ENCODE measurements around the gene STARD13.

The STARD13 gene

DNA sequence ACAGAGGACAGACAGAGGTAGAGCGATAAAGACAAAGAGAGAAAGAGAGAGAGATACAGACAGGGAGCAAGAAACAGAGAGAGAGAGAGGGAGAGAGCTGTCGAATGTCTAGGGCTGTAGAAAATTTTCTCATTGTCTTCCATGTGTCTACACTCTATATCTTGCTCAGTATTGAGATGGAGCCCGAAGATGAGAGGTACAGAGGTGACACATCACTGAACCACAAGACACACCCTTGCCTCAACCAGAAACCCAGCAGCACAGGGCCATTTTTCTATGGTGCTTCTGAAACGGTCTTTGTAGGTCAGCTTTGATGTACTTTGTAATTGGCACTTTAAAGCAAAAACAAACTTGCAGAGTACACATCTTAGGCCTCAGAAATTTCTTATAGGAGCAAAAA lies 157.4 kb downstream of the STARD13 start:
- Histone ChIP-seq H3K4me3 (ENCODE audit: low read depth in 1 of 2, low read length in 2 of 2) (no peak overlapping the region), H3K27ac (ENCODE audit: low read depth, low read length) (no peak overlapping the region), H3K36me3 (ENCODE audit: control insufficient read depth in 1 of 2, insufficient read depth in 2 of 2, low read length in 2 of 2) (peaks cover 4 to 26% of the 10 kb centered on the region in 2 donors), H3K9me3 (ENCODE audit: control insufficient read depth in 1 of 2, low read length in 2 of 2) (no peaks in the 10 kb centered on the region), H3K4me1 (ENCODE audit: control insufficient read depth in 1 of 2, insufficient read depth in 2 of 2, low read length in 2 of 2) (peaks cover 14 to 16% of the 10 kb centered on the region in 2 donors), H3K9ac (ENCODE audit: low read depth in 1 of 2, low read length in 2 of 2) (no peak overlapping the region), H3K27me3 (ENCODE audit: control insufficient read depth in 1 of 2, insufficient read depth in 2 of 2, low read length in 2 of 2) (no peaks in the 10 kb centered on the region)

DNA sequence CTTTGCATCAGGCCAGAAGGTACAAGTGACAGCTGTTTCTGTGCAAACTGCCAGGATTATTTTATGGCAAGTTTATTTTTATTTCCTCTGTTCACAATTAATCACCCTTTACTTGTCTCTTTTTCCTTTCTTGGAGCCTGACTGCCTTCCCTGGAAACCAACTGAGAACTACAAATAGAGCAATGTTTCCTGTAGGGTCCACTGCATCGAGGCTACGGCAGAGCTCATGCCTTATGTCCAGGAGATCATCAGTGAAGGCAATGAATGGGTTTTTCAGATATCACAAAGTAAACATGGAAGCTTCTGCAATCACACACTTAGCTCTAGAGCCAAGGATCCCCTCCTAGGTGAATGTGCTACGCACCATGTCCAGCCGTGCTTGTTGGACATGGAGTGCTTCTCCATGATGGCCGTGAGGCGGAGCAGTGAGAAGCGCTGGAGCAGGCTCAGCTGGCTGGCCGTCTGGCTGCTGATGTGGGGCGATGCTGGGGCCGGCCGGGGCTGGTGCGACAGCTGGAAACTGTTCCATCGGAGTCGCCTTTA lies 158.5 kb downstream of the STARD13 start:
- Histone ChIP-seq H3K27ac (ENCODE audit: low read depth, low read length) (no peak overlapping the region), H3K9ac (ENCODE audit: low read depth in 1 of 2, low read length in 2 of 2) (no peak overlapping the region), H3K4me1 (ENCODE audit: control insufficient read depth in 1 of 2, insufficient read depth in 2 of 2, low read length in 2 of 2) (peaks cover 14 to 16% of the 10 kb centered on the region in 2 donors), H3K9me3 (ENCODE audit: control insufficient read depth in 1 of 2, low read length in 2 of 2) (no peaks in the 10 kb centered on the region), H3K27me3 (ENCODE audit: control insufficient read depth in 1 of 2, insufficient read depth in 2 of 2, low read length in 2 of 2) (no peaks in the 10 kb centered on the region), H3K36me3 (ENCODE audit: control insufficient read depth in 1 of 2, insufficient read depth in 2 of 2, low read length in 2 of 2) (peaks cover 4 to 31% of the 10 kb centered on the region in 2 donors), H3K4me3 (ENCODE audit: low read depth in 1 of 2, low read length in 2 of 2) (no peak overlapping the region)

DNA sequence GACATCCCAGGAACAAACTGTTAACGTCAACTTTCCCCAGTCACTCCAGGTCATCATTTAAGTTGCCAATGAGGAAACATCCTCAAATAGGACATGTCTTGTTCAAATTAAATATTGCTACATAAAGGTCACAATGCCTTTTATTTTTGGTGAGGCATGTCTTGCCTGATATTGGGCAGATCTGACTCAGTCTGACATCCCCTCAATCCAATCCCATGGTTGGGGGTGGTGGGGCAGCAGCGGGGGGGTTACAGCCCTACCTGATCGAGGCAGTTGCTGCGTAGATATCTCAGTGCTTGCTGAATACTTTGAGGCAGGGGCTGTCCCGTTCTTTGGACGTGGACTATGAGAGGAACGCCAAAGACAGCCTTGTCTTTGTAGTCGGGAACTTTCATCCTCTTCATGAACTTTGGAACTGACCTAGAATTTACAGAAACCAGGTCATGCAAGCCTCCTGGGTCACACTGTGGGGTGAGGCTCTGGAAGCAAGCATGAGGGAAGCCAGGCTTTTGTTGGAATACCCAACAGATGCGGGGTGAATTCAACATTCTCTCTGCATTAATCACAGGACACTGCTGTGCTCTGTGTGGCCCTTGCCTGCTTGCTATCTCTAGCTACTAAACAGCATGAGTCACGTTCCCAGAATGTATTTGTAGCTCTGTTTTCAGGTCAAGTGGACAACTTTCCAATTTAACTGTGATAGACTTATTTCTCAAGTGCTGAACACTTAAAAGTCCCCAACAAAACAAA lies 159.6 kb downstream of the STARD13 start:
- H3K4me3 ChIP-seq (ENCODE audit: low read depth in 1 of 2, low read length in 2 of 2): no peak overlapping the region
- H3K4me1 ChIP-seq (ENCODE audit: control insufficient read depth in 1 of 2, insufficient read depth in 2 of 2, low read length in 2 of 2): peaks cover 14 to 16% of the 10 kb centered on the region in 2 donors
- no peaks in the 10 kb centered on the region for H3K27me3 ChIP-seq (ENCODE audit: control insufficient read depth in 1 of 2, insufficient read depth in 2 of 2, low read length in 2 of 2)
- H3K9me3 ChIP-seq (ENCODE audit: control insufficient read depth in 1 of 2, low read length in 2 of 2): no peaks in the 10 kb centered on the region
- H3K27ac ChIP-seq (ENCODE audit: low read depth, low read length): peak overlapping the region; percentile 7
- H3K36me3 ChIP-seq (ENCODE audit: control insufficient read depth in 1 of 2, insufficient read depth in 2 of 2, low read length in 2 of 2): peaks cover 4 to 32% of the 10 kb centered on the region in 2 donors
- H3K9ac ChIP-seq (ENCODE audit: low read depth in 1 of 2, low read length in 2 of 2): no peak overlapping the region

DNA sequence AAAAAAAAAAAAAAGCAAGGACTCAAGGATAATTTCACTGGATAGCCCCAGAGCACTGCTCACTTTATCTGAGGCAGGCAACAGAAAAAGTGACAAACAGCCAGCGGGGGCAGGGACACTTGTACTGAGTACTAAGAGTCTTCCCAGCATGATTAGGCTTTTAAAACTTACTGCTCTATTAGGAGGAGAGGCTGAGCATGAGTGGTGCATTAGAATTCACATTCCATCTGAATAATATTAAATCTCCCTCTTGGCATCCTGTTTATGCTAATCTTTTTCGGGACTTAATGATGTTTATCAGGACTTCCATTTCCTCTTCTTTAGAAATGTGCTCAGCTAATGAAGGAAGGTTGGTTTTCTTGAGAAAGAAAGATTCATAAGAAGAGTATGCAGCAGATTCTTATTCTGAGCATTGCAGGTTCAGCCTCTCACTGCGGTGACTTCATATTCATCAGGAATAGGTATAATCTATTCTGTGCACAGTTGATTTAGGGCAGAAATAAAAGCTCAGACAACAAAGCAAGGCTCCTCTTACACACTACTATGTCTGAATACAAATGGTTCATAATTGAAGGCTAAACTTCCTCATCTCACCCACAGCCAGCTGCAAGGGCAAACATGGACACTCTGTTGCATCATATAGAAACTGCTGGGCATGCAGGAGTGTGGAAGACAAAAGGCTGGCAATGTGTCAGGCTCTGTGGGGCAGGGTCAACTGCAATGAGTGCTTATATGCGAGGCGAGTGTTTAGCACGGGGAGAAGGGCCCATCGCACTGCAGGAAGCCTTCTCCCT lies 162.3 kb downstream of the STARD13 start:
- no peak overlapping the region for H3K27ac ChIP-seq (ENCODE audit: low read depth, low read length)
- no peaks in the 10 kb centered on the region for H3K9me3 ChIP-seq (ENCODE audit: control insufficient read depth in 1 of 2, low read length in 2 of 2)
- H3K36me3 ChIP-seq (ENCODE audit: control insufficient read depth in 1 of 2, insufficient read depth in 2 of 2, low read length in 2 of 2): peaks cover 0 to 32% of the 10 kb centered on the region in 2 donors
- no peak overlapping the region for H3K4me3 ChIP-seq (ENCODE audit: low read depth in 1 of 2, low read length in 2 of 2)
- H3K9ac ChIP-seq (ENCODE audit: low read depth in 1 of 2, low read length in 2 of 2): no peak overlapping the region
- H3K27me3 ChIP-seq (ENCODE audit: control insufficient read depth in 1 of 2, insufficient read depth in 2 of 2, low read length in 2 of 2): no peaks in the 10 kb centered on the region
- H3K4me1 ChIP-seq (ENCODE audit: control insufficient read depth in 1 of 2, insufficient read depth in 2 of 2, low read length in 2 of 2): peaks cover 14 to 16% of the 10 kb centered on the region in 2 donors

DNA sequence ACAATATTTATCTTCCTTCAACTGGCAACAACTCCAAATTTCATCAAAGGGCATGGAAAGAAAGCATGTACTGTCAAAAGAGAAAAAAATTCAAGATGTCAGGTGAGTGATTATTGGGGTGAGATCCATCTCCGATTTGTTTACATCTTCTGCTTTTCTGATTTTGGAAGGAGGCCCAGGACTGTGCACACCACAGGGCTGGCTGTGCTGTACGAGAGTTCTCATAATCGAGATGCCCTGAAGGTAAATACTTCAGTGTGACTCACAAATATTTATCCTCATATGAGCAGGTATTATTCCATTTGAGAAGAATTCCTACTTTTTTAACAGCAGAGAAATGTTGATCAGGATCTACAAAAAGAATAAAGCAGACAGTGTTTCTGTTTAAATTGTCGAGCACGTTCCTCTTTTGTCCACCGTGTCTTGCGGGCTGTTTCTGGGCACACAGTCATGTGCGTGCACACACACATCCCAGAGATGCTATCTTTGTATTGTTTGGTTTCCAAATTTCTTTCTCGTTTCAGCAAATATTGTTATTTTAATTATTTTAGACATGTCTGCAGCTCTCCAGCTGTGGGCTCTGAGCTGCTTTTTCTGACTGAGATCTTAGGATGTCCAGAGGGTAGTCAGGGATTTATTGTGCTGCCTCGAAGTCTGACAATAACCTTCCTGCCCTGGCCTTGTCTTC lies 165.6 kb downstream of the STARD13 start:
- Histone ChIP-seq H3K9me3 (ENCODE audit: control insufficient read depth in 1 of 2, low read length in 2 of 2) (no peaks in the 10 kb centered on the region), H3K36me3 (ENCODE audit: control insufficient read depth in 1 of 2, insufficient read depth in 2 of 2, low read length in 2 of 2) (peaks cover 4 to 41% of the 10 kb centered on the region in 2 donors), H3K4me1 (ENCODE audit: control insufficient read depth in 1 of 2, insufficient read depth in 2 of 2, low read length in 2 of 2) (peaks cover 0 to 6% of the 10 kb centered on the region in 2 donors), H3K9ac (ENCODE audit: low read depth in 1 of 2, low read length in 2 of 2) (no peak overlapping the region), H3K27ac (ENCODE audit: low read depth, low read length) (no peak overlapping the region), H3K27me3 (ENCODE audit: control insufficient read depth in 1 of 2, insufficient read depth in 2 of 2, low read length in 2 of 2) (no peaks in the 10 kb centered on the region), H3K4me3 (ENCODE audit: low read depth in 1 of 2, low read length in 2 of 2) (no peak overlapping the region)

DNA sequence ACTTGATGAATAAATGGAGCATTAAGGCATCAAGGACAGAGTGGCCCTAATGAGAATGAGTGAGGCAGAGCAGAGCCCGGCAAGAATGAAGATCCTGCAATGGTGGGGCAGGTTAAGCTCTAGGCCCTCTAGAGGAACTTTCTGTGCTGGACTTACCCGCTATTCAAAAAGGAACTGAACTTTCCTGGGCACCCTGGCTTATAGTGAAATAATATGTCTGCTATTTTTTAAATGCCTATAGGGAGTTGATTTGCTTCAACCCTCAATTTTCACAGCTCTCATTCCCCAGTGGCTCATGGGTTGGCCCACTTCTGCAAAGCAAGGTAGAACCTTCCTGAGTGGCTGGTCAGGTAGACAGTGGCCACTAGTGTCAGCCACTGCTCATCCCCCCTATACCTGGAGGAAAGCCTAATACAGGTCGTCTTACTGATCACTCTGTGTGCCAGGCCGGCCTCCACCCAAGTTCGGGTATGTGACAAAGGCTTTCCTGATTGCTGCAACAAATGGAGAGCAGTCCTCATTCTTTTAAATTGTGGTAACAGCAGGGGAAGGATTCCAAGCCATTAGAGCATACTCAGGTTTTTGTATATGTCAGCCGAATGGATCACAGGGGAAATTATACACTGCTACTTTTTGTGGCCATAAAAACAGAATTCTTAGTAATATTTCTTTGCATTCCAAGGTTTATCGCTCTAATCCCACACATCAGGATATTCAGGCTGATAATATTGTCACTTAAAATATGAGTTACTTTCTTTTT lies 166.4 kb downstream of the STARD13 start:
- Histone ChIP-seq H3K4me3 (ENCODE audit: low read depth in 1 of 2, low read length in 2 of 2) (no peak overlapping the region), H3K36me3 (ENCODE audit: control insufficient read depth in 1 of 2, insufficient read depth in 2 of 2, low read length in 2 of 2) (peaks cover 4 to 41% of the 10 kb centered on the region in 2 donors), H3K27me3 (ENCODE audit: control insufficient read depth in 1 of 2, insufficient read depth in 2 of 2, low read length in 2 of 2) (no peaks in the 10 kb centered on the region), H3K27ac (ENCODE audit: low read depth, low read length) (no peak overlapping the region), H3K9me3 (ENCODE audit: control insufficient read depth in 1 of 2, low read length in 2 of 2) (no peaks in the 10 kb centered on the region), H3K9ac (ENCODE audit: low read depth in 1 of 2, low read length in 2 of 2) (no peak overlapping the region), H3K4me1 (ENCODE audit: control insufficient read depth in 1 of 2, insufficient read depth in 2 of 2, low read length in 2 of 2) (peaks cover 0 to 6% of the 10 kb centered on the region in 2 donors)

DNA sequence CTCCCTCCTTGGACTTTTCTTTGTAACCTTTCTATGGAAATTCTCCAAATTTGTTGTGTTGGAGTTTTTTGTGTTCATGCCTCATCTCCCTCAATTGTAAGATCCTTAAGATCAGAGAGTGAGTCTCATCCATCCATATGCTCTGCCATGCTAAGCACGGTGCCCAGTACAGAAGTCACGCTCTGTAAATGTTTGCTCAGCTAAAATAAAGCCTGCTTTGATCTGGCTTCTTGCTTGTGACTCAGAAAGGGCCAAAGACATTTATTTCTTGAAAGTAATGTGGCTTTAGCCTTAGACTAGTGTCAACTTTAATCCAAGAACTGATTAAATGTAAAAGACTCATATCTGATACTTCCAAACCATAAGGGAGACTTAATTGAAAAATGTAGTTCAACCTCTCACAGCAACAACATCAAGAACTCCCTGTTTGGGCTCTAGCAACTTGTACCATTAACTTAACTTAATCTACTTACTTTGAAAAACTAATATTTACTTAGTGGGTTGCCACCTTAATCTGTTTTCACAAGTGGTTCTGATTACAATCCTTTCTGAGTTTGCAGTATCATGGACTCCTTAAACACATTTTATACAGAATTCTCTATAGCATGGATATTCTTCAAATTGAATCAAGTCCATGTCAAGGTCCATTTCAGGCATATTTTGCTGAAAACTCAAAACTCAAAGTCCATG lies 169.1 kb downstream of the STARD13 start:
- H3K27me3 ChIP-seq (ENCODE audit: control insufficient read depth in 1 of 2, insufficient read depth in 2 of 2, low read length in 2 of 2): no peaks in the 10 kb centered on the region
- no peak overlapping the region for H3K4me3 ChIP-seq (ENCODE audit: low read depth in 1 of 2, low read length in 2 of 2)
- no peak overlapping the region for H3K9ac ChIP-seq (ENCODE audit: low read depth in 1 of 2, low read length in 2 of 2)
- H3K4me1 ChIP-seq (ENCODE audit: control insufficient read depth in 1 of 2, insufficient read depth in 2 of 2, low read length in 2 of 2): peaks cover 3 to 6% of the 10 kb centered on the region in 2 donors
- H3K27ac ChIP-seq (ENCODE audit: low read depth, low read length): no peak overlapping the region
- H3K9me3 ChIP-seq (ENCODE audit: control insufficient read depth in 1 of 2, low read length in 2 of 2): no peaks in the 10 kb centered on the region
- peaks cover 11 to 41% of the 10 kb centered on the region in 2 donors for H3K36me3 ChIP-seq (ENCODE audit: control insufficient read depth in 1 of 2, insufficient read depth in 2 of 2, low read length in 2 of 2)

DNA sequence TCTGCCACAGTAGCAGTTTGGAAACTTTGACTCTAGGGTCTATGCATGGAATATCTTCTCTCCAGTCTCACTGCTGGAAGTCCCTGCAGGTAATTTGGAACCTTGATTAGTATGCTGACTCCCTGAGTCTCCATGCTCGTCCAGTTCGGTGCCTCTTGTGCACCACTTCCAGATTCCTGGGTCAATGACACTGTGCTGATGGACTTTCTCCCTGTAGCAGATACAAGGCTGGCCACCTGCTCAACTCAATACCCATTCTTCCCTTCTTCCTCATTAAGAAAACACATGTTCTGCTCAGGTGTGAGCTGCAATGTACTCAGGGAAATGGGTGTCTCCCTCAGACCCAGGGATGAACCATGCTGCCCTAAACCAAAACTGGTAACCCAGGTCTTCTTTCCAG lies 170.3 kb downstream of the STARD13 start:
- Histone ChIP-seq H3K4me3 (ENCODE audit: low read depth in 1 of 2, low read length in 2 of 2) (no peak overlapping the region), H3K9ac (ENCODE audit: low read depth in 1 of 2, low read length in 2 of 2) (no peak overlapping the region), H3K27me3 (ENCODE audit: control insufficient read depth in 1 of 2, insufficient read depth in 2 of 2, low read length in 2 of 2) (no peaks in the 10 kb centered on the region), H3K27ac (ENCODE audit: low read depth, low read length) (no peak overlapping the region), H3K36me3 (ENCODE audit: control insufficient read depth in 1 of 2, insufficient read depth in 2 of 2, low read length in 2 of 2) (peaks cover 15 to 46% of the 10 kb centered on the region in 2 donors), H3K9me3 (ENCODE audit: control insufficient read depth in 1 of 2, low read length in 2 of 2) (no peaks in the 10 kb centered on the region), H3K4me1 (ENCODE audit: control insufficient read depth in 1 of 2, insufficient read depth in 2 of 2, low read length in 2 of 2) (peaks cover 15 to 17% of the 10 kb centered on the region in 2 donors)

DNA sequence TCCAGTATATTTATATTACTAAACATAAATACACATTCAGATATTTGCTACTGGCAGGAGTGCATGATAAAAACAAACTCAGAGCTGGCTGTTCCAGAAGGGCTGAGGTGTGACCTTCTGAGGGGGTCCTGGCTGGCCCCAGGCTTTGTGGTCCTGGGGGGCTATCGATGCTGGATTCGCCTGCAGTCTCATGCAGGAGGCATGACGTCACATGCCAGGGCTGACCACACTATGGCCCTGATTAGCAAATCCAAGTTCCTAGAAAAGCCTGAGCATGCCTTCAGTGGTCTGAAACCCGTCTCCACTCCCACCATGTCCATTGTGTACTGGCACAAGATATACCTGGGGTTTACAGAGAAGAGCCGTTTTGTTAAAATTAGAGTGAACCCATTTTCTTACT lies 171.4 kb downstream of the STARD13 start:
- no peak overlapping the region for H3K27ac ChIP-seq (ENCODE audit: low read depth, low read length)
- no peak overlapping the region for H3K4me3 ChIP-seq (ENCODE audit: low read depth in 1 of 2, low read length in 2 of 2)
- H3K27me3 ChIP-seq (ENCODE audit: control insufficient read depth in 1 of 2, insufficient read depth in 2 of 2, low read length in 2 of 2): no peaks in the 10 kb centered on the region
- H3K4me1 ChIP-seq (ENCODE audit: control insufficient read depth in 1 of 2, insufficient read depth in 2 of 2, low read length in 2 of 2): peaks cover 21 to 24% of the 10 kb centered on the region in 2 donors
- H3K36me3 ChIP-seq (ENCODE audit: control insufficient read depth in 1 of 2, insufficient read depth in 2 of 2, low read length in 2 of 2): peaks cover 16 to 47% of the 10 kb centered on the region in 2 donors
- no peaks in the 10 kb centered on the region for H3K9me3 ChIP-seq (ENCODE audit: control insufficient read depth in 1 of 2, low read length in 2 of 2)
- H3K9ac ChIP-seq (ENCODE audit: low read depth in 1 of 2, low read length in 2 of 2): no peak overlapping the region
